Activated gamma-delta T cell treated with anti-CD3 and anti-CD28 coated beads, Interleukin-2, amount 50 U/mL, for 16 hours (primary cell): ENCODE data around the gene ZMYM5.
A peak's percentile ranks its signal among the peaks of the same experiment; 100 is the strongest.
"Not testable (repeated sequence)": the region's sequence is repeated elsewhere in the genome, so short reads cannot be mapped to it uniquely, and the experiment has no call there.

Experiments
- DNase-seq: peaks from one replicate; pipeline ENCODE4 v3.0.0-alpha.2; 2020; ENCODE audit warnings: low read depth

Gene ZMYM5

DNA sequence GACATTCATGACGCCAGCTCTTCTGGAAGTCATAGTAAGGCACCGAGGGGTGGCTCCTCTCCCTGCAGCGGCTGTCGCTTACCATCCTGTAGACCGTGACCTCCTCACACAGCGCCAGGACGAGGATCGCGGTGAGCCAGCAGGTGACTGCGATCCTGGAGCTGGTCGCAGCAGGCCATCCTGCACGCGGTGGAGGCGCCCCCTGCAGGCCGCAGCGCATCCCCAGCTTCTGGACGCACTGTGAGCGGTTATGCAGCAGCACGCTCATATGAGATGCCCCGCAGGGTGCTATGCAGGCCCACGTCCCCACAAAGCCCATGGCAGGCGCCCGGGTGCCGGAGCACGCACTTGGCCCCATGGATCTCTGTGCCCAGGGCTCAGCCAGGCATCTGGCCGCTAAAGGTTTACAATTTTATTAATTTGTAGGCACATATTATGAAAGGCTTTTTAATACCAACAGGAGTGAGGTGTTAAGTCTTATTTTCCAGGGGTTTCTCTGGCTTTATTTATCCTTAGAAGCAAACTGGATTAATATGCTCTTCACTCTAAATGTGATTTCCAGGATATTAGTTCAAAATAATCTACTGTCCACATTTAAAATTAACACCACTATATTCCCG, 45.1 kb downstream of the ZMYM5 start:
- DNase-seq = no peak

DNA sequence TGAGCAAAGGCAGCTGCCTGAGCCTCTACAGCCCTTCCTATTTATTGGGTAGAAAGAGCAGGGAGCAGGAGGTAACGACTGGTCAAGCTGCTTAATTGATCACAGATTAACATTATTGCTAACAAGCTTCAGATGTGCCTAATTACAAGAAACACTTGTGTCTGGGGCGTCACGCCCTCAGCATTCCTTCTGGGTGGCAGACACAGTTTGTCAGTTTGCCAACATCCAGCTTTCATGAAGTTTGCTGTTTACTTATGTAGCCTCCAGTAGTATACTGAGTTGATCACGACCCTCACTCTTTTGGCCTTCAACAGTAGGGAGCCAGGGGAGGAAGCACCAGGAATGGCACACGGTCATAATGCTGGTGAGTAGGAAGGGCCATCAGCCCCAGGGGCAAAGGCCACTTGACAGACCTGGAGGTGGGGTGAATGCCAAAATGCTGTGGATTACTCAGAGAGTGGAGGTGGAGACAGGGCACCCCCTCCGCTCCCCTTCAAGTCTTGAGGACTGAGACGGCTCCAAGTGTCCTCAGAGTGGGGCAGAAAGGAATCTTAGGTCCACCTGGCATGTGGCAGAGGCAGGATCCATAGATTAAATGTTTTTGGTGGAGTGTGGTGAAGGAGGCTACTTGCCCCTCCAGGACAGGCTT, 45.8 kb downstream of the ZMYM5 start:
- DNase-seq = no peak

DNA sequence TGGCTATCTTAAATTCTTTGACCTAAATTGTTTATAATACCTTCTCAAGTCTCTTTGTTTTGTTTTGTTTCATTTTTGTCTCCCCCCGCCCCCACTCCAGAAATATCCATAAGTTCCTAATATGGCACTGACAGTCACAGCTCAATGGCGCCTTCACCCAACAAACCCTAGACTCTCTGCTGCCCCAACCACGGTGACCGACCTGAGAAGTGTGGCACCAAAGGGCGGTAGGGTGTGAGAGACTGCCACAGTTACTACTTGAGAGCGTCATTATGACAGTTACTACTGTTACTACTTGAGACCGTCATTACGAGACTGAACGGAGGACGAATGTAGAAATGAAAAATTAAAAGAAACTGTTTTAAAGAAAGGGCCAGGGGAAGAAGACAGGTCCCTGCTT, 46.3 kb downstream of the ZMYM5 start:
- no peak for DNase-seq

DNA sequence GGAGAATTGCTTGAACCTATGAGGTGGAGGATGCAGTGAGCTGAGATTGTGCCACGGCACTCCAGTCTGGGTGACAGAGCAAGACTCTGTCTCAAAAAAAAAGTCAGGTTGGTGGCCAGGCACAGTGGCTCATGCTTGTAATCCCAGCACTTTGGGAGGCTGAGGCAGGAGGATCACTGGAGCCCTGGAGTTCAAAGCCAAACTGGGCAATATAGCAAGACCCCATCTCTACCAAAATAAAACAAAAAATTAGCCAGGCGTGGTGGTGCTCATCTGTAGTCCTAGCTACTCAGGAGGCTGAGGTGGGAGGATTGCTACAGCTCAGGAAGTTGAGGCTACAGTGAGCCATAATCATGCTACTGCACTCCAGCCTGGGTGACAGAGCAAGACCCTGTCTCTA, 47.6 kb downstream of the ZMYM5 start:
- DNase-seq = not testable (repeated sequence)

DNA sequence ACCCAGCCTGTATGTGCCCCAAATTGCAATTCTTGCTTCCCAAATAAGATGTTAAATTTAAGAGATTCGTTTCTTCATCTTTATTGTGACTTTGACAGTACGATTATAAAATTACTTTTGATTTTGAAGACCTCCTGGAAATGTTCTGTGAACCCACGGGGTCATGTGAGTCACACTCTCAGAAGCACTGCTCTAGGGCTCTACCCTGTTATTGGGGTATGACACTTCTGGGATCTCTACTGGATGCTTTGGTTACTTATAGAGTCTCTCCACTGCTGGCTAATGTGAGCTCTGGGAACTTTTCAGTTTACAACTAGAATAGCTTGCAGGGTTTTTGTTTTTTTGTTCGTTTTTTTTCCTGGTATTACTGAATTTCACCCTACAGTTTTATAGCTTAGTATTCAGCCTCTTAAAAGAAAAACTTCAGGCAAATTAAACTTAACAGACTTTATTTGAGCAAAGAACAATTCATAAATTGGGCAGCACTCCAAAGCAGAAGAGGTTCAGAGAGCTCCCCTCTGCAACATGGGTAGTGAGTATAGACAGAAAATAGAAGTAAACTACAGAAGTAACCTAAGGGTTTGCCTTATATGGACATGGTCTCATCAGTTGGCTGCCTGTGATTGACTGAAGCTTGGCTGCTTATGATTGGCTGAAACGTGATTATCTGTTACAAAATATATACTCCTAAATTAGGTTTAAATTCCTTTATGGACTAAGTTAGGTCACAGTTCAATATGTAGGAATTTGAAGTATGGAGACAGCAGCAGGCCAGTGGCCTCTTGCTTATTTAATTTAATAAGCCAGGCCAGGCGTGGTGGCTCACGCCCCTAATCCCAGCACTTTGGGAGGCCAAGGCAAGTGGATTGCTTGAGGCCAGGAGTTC, 52.2 kb downstream of the ZMYM5 start:
- DNase-seq = no peak

DNA sequence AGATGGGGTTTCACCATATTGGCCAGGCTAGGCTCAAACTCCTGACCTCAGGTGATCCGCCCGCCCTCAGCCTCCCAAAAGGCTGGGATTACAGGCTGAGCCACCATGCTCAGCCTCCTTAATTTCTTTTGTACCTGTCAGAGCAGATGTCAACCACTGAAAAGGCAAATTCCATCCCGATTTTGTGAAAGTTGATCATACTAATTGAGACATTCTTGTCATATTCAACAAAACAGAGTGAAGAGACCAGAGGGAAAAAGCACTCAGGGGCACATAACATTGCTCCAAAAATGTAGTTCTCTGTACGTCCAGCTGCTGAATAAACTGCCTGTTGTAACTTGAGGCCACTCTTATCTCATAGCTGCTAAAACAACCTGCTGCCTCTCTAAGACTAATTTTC, 53.3 kb downstream of the ZMYM5 start:
- DNase-seq = no peak

DNA sequence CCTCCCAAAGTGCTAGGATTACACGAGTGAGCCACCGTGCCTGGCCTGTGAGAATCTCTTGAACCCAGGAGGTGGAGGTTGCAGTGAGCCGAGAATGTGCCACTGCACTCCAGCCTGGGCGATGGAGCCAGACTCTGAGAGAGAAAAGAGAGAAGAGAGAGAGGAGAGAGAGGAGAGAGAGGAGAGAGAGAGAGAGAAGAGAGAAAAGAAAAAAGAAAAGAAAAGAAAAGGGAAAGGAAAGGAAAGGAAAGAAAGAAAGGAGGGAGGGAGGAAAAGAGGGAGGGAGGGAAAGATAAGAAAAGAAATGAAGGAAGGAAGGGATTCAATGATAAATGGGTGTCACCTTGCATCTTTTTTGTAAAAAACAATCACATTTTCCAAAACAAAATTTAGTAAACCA, 57.7 kb downstream of the ZMYM5 start:
- no peak for DNase-seq

DNA sequence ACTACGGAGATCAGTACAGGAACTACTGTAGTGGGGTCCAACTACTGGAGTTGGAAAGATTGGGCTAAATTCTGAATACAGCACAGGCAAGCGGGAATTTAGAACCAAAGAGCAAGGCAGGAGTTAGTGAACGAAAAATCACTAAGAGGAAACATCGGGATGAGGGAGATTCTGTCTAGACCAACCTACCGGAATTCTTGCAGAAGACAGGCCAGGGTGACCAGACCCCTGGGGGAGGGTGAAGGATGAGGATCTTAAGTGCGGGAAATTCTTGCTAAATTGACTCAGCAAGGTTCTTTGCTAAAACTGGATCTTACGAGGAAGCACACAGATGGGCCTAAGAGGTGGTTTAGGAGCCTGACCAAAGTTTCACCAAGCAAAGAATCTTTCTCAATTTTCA, 67.5 kb downstream of the ZMYM5 start:
- no peak for DNase-seq

DNA sequence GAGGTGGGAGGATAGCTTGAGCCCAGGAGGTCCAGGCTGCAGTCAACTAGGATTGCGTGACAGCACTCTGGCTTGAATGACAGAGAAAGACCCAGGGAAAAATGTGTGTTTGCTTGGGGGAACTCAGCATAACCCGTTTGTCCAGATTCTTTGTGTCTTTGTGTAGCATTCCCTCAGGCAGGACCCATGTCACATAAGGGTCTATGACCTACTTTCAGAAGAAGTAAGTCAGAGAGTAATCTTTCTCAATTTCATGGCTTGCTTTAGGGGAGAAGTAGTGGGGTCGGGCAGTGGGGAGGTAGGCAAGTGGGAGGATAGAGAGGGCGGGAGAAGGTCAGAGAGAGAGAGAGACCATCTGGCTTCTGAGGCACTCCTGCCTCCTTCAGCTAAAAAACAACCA, 68.8 kb downstream of the ZMYM5 start:
- DNase-seq = no peak

DNA sequence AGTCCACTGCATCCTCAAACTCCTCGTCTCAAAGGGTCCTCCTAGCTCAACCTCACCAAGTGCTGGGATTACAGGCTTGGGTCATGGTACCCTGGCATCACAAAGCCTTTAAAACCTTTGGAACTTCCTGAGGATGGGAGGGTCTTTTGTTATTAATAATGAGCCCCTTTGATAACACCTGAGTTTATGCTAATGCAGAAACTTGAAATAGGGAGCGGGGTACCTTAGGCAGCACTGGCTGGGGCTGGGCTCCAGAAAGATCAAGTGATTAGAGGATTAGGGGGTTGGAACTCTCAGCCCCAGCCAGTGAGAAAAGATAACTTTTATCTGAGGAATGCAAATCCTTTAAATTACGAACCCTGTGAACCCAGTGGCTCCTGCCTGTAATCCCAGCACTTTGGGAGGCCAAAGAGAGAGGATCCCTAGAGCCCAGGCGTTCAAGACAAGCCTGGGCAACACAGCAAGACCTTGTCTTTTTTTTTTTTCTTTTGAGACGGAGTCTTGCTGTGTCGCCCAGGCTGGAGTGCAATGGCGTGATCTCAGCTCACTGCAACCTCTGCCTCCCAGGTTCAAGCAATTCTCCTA, 71.4 kb downstream of the ZMYM5 start:
- DNase-seq = no peak

DNA sequence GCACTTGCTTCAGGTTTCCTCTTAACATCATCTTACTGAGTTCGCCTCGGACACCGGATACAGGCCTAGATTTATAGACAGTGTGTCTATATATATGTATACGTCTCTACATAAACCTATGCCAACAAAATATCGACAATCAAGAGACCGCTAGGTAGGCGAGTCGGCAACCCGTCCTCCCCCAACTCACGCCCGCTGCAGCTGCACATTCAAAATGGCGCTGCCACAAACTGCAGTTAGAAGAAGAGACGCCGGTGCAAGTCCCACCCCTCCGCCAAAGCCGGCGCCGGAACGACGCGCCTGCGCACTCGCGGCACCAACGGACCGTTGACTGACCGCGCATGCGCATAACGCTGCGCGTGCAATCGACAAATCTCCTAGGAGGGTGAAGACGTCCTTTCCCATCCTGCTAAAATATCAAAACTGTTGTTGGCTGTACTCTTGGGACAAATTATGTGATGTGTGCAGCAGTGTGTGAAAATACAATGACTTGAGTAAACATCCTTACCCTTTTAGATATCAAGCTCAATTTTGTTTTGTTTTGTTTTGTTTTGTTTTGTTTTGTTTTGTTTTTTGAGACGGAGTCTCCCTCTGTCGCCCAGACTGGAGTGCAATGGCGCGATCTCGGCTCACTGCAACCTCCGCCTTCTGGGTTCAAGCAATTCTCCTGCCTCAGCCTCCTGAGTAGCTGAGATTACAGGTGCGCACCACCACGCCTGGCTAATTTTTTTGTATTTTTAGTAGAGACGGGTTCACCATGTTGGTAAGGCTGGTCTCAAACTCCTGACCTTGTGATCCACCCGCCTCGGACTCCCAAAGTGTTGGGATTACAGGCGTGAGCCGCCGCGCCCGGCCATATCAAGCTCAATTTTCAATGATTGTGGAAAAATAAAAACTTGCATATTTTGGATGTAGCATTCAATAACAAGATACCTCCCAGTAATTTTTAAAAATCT, 80.4 kb downstream of the ZMYM5 start, which contains the start of gene PSPC1:
TSS of gene PSPC1 (minus strand) at position 219 of the 956 bp plus-strand sequence. CDS start at position 31, 188 bp downstream.
- peak; percentile 91 for DNase-seq

DNA sequence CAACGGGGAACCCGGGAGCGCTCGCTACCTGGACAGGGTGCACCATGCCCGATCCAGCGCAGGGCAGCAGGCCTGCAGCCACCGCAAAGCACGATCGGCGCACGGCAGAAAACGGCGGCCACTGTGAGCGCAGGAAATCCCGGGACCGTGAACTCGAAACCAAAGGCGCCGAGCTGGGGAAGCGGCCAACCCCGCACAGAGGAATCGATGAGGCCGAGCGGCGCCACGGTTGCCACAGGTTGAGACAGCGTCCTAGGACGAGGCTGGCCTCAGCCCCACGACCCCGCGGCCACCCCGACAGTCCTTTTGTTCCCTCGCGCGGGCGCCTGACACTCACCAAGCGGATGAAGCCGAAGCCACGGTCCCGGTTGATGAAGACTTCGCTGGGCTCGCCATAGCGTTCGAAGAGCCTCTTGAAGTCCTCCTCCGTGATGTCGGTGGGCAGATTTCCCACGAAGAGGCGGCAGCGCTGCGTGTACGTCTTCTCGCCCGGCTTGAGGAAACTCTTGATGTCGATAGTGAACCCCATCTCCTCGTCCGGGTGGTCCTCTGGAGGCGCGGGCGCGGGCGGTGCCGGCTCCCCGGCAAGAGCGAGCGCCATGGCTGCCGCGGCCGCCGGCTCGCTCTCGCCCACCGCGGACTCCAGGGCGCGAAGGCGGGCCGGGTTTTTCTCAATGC, 81.3 kb downstream of the ZMYM5 start:
- DNase-seq = peak; percentile 28

DNA sequence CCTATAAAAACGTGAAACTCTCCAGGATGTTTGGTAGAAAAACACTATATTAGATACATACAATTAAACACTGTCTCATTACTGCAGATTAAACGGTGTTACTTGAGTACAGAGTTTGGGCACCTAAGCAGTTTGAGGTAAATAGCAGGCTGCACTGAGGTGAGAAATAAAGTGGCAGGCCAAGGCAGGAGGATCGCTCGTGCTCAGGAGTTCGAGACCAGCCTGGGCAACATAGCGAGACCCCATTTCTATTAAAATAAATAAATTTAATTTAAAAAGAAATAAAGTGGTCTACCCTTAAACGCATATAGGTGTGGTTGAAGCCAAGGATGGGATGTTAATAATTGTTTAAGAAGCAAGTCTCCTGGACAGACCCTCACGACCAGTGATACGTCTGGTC, 81.9 kb downstream of the ZMYM5 start:
- DNase-seq = no peak

DNA sequence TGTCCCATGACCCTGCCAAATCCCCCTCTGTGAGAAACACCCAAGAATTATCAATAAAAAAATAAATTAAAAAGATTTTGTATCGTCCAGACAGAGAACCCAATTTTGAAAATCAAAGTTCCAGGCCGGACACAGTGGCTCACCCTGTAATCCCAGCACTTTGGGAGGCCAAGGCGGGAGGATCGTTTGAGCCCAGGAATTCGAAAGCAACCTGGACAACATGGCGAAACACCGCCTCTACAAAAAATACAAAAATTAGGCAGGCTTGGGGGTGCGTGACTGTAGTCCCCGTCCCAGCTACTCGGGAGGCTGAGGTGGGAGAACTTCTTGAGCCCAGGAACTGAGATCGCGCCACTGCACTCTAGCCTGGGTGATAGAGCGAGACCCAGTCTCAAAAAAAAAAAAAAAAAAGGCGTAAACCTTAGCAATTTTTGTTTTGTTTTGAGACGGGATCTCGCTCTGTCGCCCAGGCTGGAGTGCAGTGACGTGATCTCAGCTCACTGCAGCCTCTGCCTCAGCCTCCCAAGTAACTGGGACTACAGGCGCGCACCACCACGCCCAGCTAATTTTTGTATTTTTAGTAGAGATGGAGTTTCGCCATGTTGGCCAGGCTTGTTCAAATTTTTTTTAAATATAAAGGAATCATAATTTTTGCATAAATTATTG, 82.6 kb downstream of the ZMYM5 start:
- not testable (repeated sequence) for DNase-seq
